DND-41 (cell line): Measurements from ENCODE around the gene JMJD1C.

Source experiments
- ATAC-seq: fragments of 200-7000 bp; cut with Tn5 transposase; 3 replicates; pipeline ENCODE4 v1.9.1; 2021; ENCODE audit warnings: low read depth; ENCODE audit not compliant: insufficient read depth
- DNase-seq: peaks from one replicate; pipeline ENCODE4 v3.0.0-alpha.2; 2020
- H2AFZ ChIP-seq: 2 replicates; pipeline ENCODE4 v1.6.0; 2012; ENCODE audit warnings: low read depth, low read length
- H3K27ac ChIP-seq: 2 replicates; pipeline ENCODE4 v1.5.1; 2012; ENCODE audit warnings: low read length, inconsistent platforms
- H3K27me3 ChIP-seq: fragments of 200-600 bp; sonication (generic); 2 replicates; pipeline ENCODE4 v1.6.0; 2012; ENCODE audit warnings: low read length, mild to moderate bottlenecking, inconsistent platforms; ENCODE audit not compliant: insufficient read depth, poor library complexity
- H3K36me3 ChIP-seq: 2 replicates; pipeline ENCODE4 v1.5.1; 2012; ENCODE audit warnings: low read length, inconsistent platforms; ENCODE audit not compliant: insufficient read depth
- H3K4me1 ChIP-seq: 2 replicates; pipeline ENCODE4 v1.5.1; 2012; ENCODE audit warnings: mild to moderate bottlenecking, low read length; ENCODE audit not compliant: insufficient read depth
- H3K4me2 ChIP-seq: 2 replicates; pipeline ENCODE4 v1.6.0; 2012; ENCODE audit warnings: mild to moderate bottlenecking, moderate library complexity, low read length, inconsistent platforms; ENCODE audit not compliant: insufficient read depth
- H3K4me3 ChIP-seq, 2 experiments: fragments of 200-600 bp in 1 of 2; shearing (Covaris generic) in 1 of 2; 2 replicates each; pipeline ENCODE4 v1.5.1; 2012 to 2016; ENCODE audit warnings: inconsistent platforms in 2 of 2, low read length in 2 of 2, mild to moderate bottlenecking in 2 of 2, low read depth in 1 of 2, moderate library complexity in 1 of 2
- H3K79me2 ChIP-seq: 2 replicates; pipeline ENCODE4 v1.6.0; 2012; ENCODE audit warnings: low read length, inconsistent platforms; ENCODE audit not compliant: insufficient read depth
- H3K9ac ChIP-seq: 2 replicates; pipeline ENCODE4 v1.6.0; 2012; ENCODE audit warnings: low read depth, mild to moderate bottlenecking, inconsistent platforms, low read length, moderate library complexity
- H3K9me3 ChIP-seq: 2 replicates; pipeline ENCODE4 v1.5.1; 2012; ENCODE audit warnings: low read length, moderate library complexity, mild to moderate bottlenecking, inconsistent platforms; ENCODE audit not compliant: insufficient read depth, severe bottlenecking
- H4K20me1 ChIP-seq: 2 replicates; pipeline ENCODE4 v1.6.0; 2012; ENCODE audit warnings: low read length; ENCODE audit not compliant: insufficient read depth
- CTCF ChIP-seq: IDR thresholded peaks from 2 replicates; pipeline ENCODE4 v1.5.1; 2012; ENCODE audit warnings: borderline replicate concordance, low read length, moderate library complexity, mild to moderate bottlenecking; ENCODE audit not compliant: poor library complexity, severe bottlenecking; ENCODE audit errors: extremely low read depth
- EZH2 ChIP-seq: IDR thresholded peaks from 3 replicates; pipeline ENCODE4 v1.6.1; 2012; ENCODE audit warnings: borderline replicate concordance, low read depth, mild to moderate bottlenecking, moderate library complexity, low read length, inconsistent platforms; ENCODE audit not compliant: severe bottlenecking

The JMJD1C gene

DNA sequence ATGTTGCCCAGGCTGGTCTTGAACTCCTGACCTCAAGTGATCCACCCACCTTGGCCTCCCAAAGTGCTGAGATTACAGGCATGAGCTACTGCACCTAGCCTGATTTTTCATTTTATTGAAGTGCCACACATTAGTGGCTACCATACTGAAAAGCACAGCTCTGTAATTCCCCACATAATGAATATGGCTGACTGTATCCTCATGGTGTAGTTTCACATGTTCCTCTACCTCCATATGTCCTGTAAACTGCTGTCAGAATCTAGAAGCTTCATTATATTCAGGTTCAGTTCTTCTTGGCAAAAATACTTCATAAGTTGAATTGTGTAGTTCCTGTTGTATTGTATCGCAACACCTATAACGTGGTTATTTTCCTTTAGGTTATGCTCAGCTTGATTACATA lies 11.1 kb downstream of the JMJD1C start:
- TF ChIP-seq CTCF = no peak
- no peak for TF ChIP-seq EZH2
- Histone ChIP-seq H3K27me3 (no peaks in the 10 kb centered on the region), H3K4me2 (no peak overlapping the region), H3K27ac (no peak overlapping the region), H3K79me2 (peaks cover 92% of the 10 kb centered on the region), H3K4me1 (no peaks in the 10 kb centered on the region), H3K9me3 (no peaks in the 10 kb centered on the region), H4K20me1 (peaks cover 31% of the 10 kb centered on the region; the same call in 1 of the 2 replicates), H2AFZ (no peak overlapping the region), H3K36me3 (no peaks in the 10 kb centered on the region), H3K4me3 (no peak overlapping the region), H3K9ac (no peak overlapping the region)
- no peak for ATAC-seq
- DNase-seq = no peak

DNA sequence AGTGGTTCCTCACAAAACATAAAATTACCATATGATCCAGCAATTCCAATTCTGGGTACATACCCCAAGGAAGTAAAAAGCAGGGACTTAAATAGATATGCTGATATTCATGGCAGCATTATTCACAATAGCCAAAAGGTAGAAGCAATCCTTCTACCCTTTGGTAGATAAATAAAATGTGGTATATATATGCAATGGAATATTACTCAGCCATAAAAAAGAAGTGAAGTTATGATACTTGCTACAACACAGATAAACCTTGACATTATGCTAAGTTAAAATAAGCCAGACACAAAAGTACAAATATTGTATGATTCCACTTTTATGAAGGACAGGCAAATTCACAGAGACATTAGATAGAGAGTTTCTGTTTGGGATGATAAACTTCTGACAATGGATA lies 13.3 kb downstream of the JMJD1C start:
- Histone ChIP-seq H3K79me2 (peaks cover 93% of the 10 kb centered on the region), H3K36me3 (no peaks in the 10 kb centered on the region), H3K4me2 (no peak overlapping the region), H3K27me3 (no peaks in the 10 kb centered on the region), H4K20me1 (peaks cover 31% of the 10 kb centered on the region; the same call in 1 of the 2 replicates), H2AFZ (no peak overlapping the region), H3K4me3 (no peak overlapping the region), H3K27ac (no peak overlapping the region), H3K9me3 (no peaks in the 10 kb centered on the region), H3K4me1 (no peaks in the 10 kb centered on the region), H3K9ac (no peak overlapping the region)
- DNase-seq = no peak
- TF ChIP-seq EZH2 (no peak), CTCF (no peak)
- no peak for ATAC-seq

GRCh38 chr10:63446716-63447440 lies 18.9 kb downstream of the JMJD1C start:
- no peak for TF ChIP-seq EZH2
- no peak for TF ChIP-seq CTCF
- no peak for DNase-seq
- H3K9me3 ChIP-seq = no peaks in the 10 kb centered on the region
- no peak overlapping the region for H3K27ac ChIP-seq
- H4K20me1 ChIP-seq = peaks cover 60% of the 10 kb centered on the region; the same call in 1 of the 2 replicates
- H3K4me2 ChIP-seq = no peak overlapping the region
- H3K4me3 ChIP-seq = no peak overlapping the region
- no peaks in the 10 kb centered on the region for H3K4me1 ChIP-seq
- ATAC-seq = no peak
- no peak overlapping the region for H2AFZ ChIP-seq
- H3K27me3 ChIP-seq = no peaks in the 10 kb centered on the region
- H3K36me3 ChIP-seq = no peaks in the 10 kb centered on the region
- no peak overlapping the region for H3K9ac ChIP-seq
- peaks cover 91% of the 10 kb centered on the region for H3K79me2 ChIP-seq
